Measurements from ENCODE around the gene RSKR.
A peak's percentile ranks its signal among the peaks of the same experiment; 100 is the strongest.

Gene RSKR

DNA sequence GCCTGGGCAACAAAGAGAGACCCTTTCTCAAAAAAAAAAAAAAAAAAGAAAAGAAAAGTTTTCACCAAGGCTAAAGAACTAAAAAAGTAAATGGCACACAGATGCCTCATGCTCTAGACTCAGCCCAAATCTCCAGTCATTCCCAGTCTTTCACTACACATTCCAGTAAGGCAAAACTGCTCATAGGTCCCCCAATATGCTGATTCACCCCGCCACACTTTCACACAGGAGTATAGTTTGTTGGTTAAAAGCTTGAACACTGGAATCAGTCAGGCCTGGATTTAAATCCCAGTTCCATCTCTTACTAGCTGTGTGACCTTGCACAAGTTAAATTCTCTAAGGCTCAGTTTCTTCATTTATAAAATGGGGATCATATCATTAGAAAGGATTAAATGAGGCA, 44.5 kb downstream of the RSKR start:
- CTCF ChIA-PET, result interaction anchor here (1.1 to 5.8 kb wide), 3 partner anchors 21 to 74 kb away, joined by 3 to 38 read pairs (median 12); no protein-coding TSS in a partner anchor
- H3K4me3 ChIP-seq (ENCODE audit: low read depth, low read length), result no peak overlapping the region
- TF ChIP-seq, protein P1, sequence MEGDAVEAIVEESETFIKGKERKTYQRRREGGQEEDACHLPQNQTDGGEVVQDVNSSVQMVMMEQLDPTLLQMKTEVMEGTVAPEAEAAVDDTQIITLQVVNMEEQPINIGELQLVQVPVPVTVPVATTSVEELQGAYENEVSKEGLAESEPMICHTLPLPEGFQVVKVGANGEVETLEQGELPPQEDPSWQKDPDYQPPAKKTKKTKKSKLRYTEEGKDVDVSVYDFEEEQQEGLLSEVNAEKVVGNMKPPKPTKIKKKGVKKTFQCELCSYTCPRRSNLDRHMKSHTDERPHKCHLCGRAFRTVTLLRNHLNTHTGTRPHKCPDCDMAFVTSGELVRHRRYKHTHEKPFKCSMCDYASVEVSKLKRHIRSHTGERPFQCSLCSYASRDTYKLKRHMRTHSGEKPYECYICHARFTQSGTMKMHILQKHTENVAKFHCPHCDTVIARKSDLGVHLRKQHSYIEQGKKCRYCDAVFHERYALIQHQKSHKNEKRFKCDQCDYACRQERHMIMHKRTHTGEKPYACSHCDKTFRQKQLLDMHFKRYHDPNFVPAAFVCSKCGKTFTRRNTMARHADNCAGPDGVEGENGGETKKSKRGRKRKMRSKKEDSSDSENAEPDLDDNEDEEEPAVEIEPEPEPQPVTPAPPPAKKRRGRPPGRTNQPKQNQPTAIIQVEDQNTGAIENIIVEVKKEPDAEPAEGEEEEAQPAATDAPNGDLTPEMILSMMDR (IDR thresholded peaks at IDR 0.05; ENCODE audit: insufficient read depth, low read length, missing control alignments), result no peak
- POLR2A ChIA-PET, result no interaction called here
- no peak for DNase-seq (ENCODE audit: low read depth, low spot score)

DNA sequence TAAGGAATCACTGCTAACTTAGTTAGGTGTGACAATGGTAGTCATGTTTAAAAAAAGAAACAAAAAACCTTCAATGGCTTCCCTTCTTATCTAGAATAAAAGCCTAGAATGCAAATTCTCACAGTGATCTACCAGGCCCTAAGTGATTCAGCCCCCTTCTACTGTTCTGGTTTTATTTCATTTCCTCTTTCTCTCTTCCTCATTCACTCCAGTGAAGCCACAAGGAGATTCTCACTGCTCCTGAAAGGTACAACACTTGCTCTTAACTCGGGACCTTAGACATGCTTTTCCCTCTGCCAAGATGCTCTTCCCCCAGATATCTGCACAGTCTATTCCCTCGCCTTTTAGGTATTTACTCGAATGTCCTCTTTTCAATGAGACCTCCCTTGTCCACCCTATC, 46.4 kb downstream of the RSKR start:
- H3K4me3 ChIP-seq (ENCODE audit: low read depth, low read length), result no peak overlapping the region
- ChIA-PET CTCF (interaction anchor here (0.5 to 5.8 kb wide), 3 partner anchors 8 to 26 kb away, joined by 3 to 38 read pairs (median 3); no protein-coding TSS in a partner anchor), POLR2A (no interaction called here)
- TF ChIP-seq, protein P1 (IDR thresholded peaks at IDR 0.05; ENCODE audit: insufficient read depth, low read length, missing control alignments), result no peak
- no peak for DNase-seq (ENCODE audit: low read depth, low spot score)

GRCh38 chr17:28563475-28563874, 50.5 kb downstream of the RSKR start:
- CTCF ChIA-PET, result interaction anchor here (1.0 kb wide), 1 partner anchor 29 kb away, joined by 6 read pairs; no protein-coding TSS in a partner anchor
- no peak overlapping the region for H3K4me3 ChIP-seq (ENCODE audit: low read depth, low read length)
- POLR2A ChIA-PET, result no interaction called here
- peak; percentile 23 for DNase-seq (ENCODE audit: low read depth, low spot score)
- TF ChIP-seq, protein P1 (IDR thresholded peaks at IDR 0.05; ENCODE audit: insufficient read depth, low read length, missing control alignments), result no peak
